SK-N-SH (cell line): ENCODE measurements around the gene DLAT. TPM values are rescaled to one million over a fixed set of nuclear protein-coding genes. Genes with fewer than 3 reads are reported as not detected.

Experiments used
- CTCF ChIA-PET: fragments of 300-600, 350-600 bp; formaldehyde crosslinking; extraction: SDS; loops from one replicate; lab custom pipeline; 2021; lab: Yijun Ruan, JAX
- POLR2A ChIA-PET: fragments of 350-600 bp; sonication (Branson Sonifier 250); formaldehyde crosslinking; extraction: SDS; loops from one replicate; lab custom pipeline; 2020; ENCODE audit warnings: antibody characterized with exemption, inconsistent platforms; lab: Yijun Ruan, JAX
- DNase-seq: peaks from one replicate; pipeline ENCODE4 v3.0.0; 2012
- H2AFZ ChIP-seq: fragments of 200-600 bp; sonication (generic); 2 replicates; pipeline ENCODE4 v1.8.1; 2016; ENCODE audit warnings: antibody characterized with exemption, mild to moderate bottlenecking, low read depth
- H3F3A ChIP-seq: fragments of 200-600 bp; sonication (generic); replicated peaks from 2 replicates; pipeline ENCODE3; 2016; ENCODE audit warnings: antibody characterized with exemption, mild to moderate bottlenecking; ENCODE audit not compliant: insufficient read depth
- H3K27ac ChIP-seq, 2 experiments: fragments of 200-500 bp in 1 of 2; fragments of 200-600 bp in 1 of 2; sonication (Bioruptor generic) in 1 of 2; sonication (generic), shearing (Covaris generic) in 1 of 2; 2 replicates each; pipeline versions ENCODE4 v1.5.1 to v1.6.1; 2014 to 2016; ENCODE audit warnings: low read depth in 2 of 2, inconsistent platforms in 1 of 2, low read length in 1 of 2, mild to moderate bottlenecking in 1 of 2, mixed read lengths in 1 of 2
- H3K27me3 ChIP-seq: fragments of 200-600 bp; sonication (generic), shearing (Covaris generic); 2 replicates; pipeline ENCODE4 v1.6.1; 2016; ENCODE audit warnings: mixed run types; ENCODE audit not compliant: insufficient read depth
- H3K36me3 ChIP-seq, 2 experiments: fragments of 200-500 bp in 1 of 2; fragments of 200-600 bp in 1 of 2; sonication (Bioruptor generic) in 1 of 2; sonication (generic) in 1 of 2; replicated peaks in 1 of 2; 2 replicates each; pipeline versions ENCODE3 to v1.5.1; 2014 to 2016; ENCODE audit warnings: low read length in 1 of 2, mild to moderate bottlenecking in 1 of 2; ENCODE audit not compliant: insufficient read depth in 2 of 2, control insufficient read depth in 1 of 2
- H3K4me1 ChIP-seq, 2 experiments: fragments of 200-500 bp in 1 of 2; fragments of 200-600 bp in 1 of 2; sonication (Bioruptor generic) in 1 of 2; sonication (generic), shearing (Covaris generic) in 1 of 2; 2 replicates each; pipeline versions ENCODE4 v1.5.1 to v1.6.1; 2014 to 2016; ENCODE audit warnings: low read depth in 1 of 2, low read length in 1 of 2, mixed run types in 1 of 2; ENCODE audit not compliant: insufficient read depth in 2 of 2, control insufficient read depth in 1 of 2
- H3K4me2 ChIP-seq: fragments of 200-600 bp; sonication (generic), shearing (Covaris generic); 2 replicates; pipeline ENCODE4 v1.6.1; 2017; ENCODE audit warnings: mixed run types
- H3K4me3 ChIP-seq, 2 experiments: fragments of 200-500 bp in 1 of 2; fragments of 200-600 bp in 1 of 2; sonication (Bioruptor generic) in 1 of 2; sonication (generic), shearing (Covaris generic) in 1 of 2; 2 replicates each; pipeline versions ENCODE4 v1.5.1 to v1.8.1; 2014 to 2016; ENCODE audit warnings: low read depth in 2 of 2, inconsistent platforms in 1 of 2, low read length in 1 of 2, mild to moderate bottlenecking in 1 of 2, mixed read lengths in 1 of 2, moderate library complexity in 1 of 2
- H3K79me2 ChIP-seq: fragments of 200-600 bp; sonication (generic); 2 replicates; pipeline ENCODE4 v1.8.1; 2017; ENCODE audit warnings: mild to moderate bottlenecking; ENCODE audit not compliant: insufficient read depth
- H3K9ac ChIP-seq: fragments of 200-600 bp; sonication (generic); 2 replicates; pipeline ENCODE4 v1.6.1; 2017; ENCODE audit warnings: mixed run types
- H3K9me2 ChIP-seq: fragments of 200-600 bp; sonication (generic); 2 replicates; pipeline ENCODE4 v1.6.1; 2017; ENCODE audit warnings: mixed run types
- H3K9me3 ChIP-seq: fragments of 200-600 bp; sonication (generic); 2 replicates; pipeline ENCODE4 v1.6.1; 2017; ENCODE audit warnings: mixed run types, mild to moderate bottlenecking, moderate library complexity
- H4K20me1 ChIP-seq: fragments of 200-600 bp; sonication (generic); 2 replicates; pipeline ENCODE4 v1.6.1; 2017; ENCODE audit warnings: mild to moderate bottlenecking, mixed run types; ENCODE audit not compliant: insufficient read depth
- ELF1 ChIP-seq: IDR thresholded peaks from 2 replicates; pipeline ENCODE4 v1.4.0; 2012
- EP300 ChIP-seq, 2 experiments: IDR thresholded peaks; 2 replicates each; pipeline versions ENCODE4 v1.4.0 to v1.6.1; 2012; ENCODE audit warnings: borderline replicate concordance in 1 of 2, low read depth in 1 of 2, low read length in 1 of 2
- EZH2phosphoT487 ChIP-seq: fragments of 200-600 bp; sonication (generic); IDR thresholded peaks from 2 replicates; pipeline ENCODE4 v1.6.1; 2017; ENCODE audit warnings: low read depth, mixed run types, mild to moderate bottlenecking, antibody characterized with exemption, moderate library complexity, borderline replicate concordance
- FOSL2 ChIP-seq: IDR thresholded peaks from 2 replicates; pipeline ENCODE4 v1.4.0; 2012; ENCODE audit warnings: low read depth, mild to moderate bottlenecking, moderate library complexity, borderline replicate concordance
- FOXJ3 ChIP-seq: sonication (generic); formaldehyde crosslinking; IDR thresholded peaks from 2 replicates; pipeline ENCODE4 v1.5.1; 2020; ENCODE audit warnings: mild to moderate bottlenecking, missing genetic modification reagents
- JUND ChIP-seq: IDR thresholded peaks from 2 replicates; pipeline ENCODE4 v1.4.0; 2012
- NRF1 ChIP-seq: IDR thresholded peaks from 2 replicates; pipeline ENCODE4 v1.6.1; 2012; ENCODE audit warnings: low read depth, mild to moderate bottlenecking, low read length
- PBX3 ChIP-seq: IDR thresholded peaks from 2 replicates; pipeline ENCODE4; 2012
- RAD21 ChIP-seq: IDR thresholded peaks from 2 replicates; pipeline ENCODE4 v1.6.1; 2012; ENCODE audit warnings: mild to moderate bottlenecking, low read length
- RCOR1 ChIP-seq: fragments of 150-350 bp; IDR thresholded peaks from 2 replicates; pipeline ENCODE4 v1.6.1; 2017; ENCODE audit warnings: antibody characterized with exemption, low read length
- RFX5 ChIP-seq: IDR thresholded peaks from 2 replicates; pipeline ENCODE4 v1.6.1; 2012; ENCODE audit warnings: mild to moderate bottlenecking, improper control_type of control experiment, low read length
- SMC3 ChIP-seq: IDR thresholded peaks from 2 replicates; pipeline ENCODE4 v1.6.1; 2012; ENCODE audit warnings: low read depth, low read length, improper control_type of control experiment
- YY1 ChIP-seq: IDR thresholded peaks from 2 replicates; pipeline ENCODE4 v1.4.0; 2012; ENCODE audit warnings: low read depth, mild to moderate bottlenecking
- ZBTB33 ChIP-seq: IDR thresholded peaks from 2 replicates; pipeline ENCODE4 v1.4.0; 2012; ENCODE audit warnings: low read depth, borderline replicate concordance
- WGBS: methylation state at CpG from one replicate; pipeline ENCODE4 v1.1.6; 2017; ENCODE audit warnings: low lambda C conversion rate; 5-methylcytosine and 5-hydroxymethylcytosine counted together
- polyA plus RNA-seq, 3 experiments: library from polyadenylated mRNA; depleted of rRNA; stranded (reverse); fragments of >200 nt; gene quantifications; 2 replicates each; pipeline ENCODE4 v1.2.3, GENCODE V29; 2012
- TF ChIP-seq, protein P1 (sequence below): fragments of 200-600 bp; sonication (generic); IDR thresholded peaks from 2 replicates; pipeline ENCODE4 v1.6.1; 2017; ENCODE audit warnings: antibody characterized with exemption, mild to moderate bottlenecking, moderate library complexity
- TF ChIP-seq, protein P2 (sequence below): IDR thresholded peaks from 2 replicates; pipeline ENCODE4 v1.4.0; 2012; ENCODE audit warnings: low read depth, borderline replicate concordance
- TF ChIP-seq, protein P3 (sequence below): IDR thresholded peaks from 2 replicates; pipeline ENCODE4 v1.6.1; 2012; ENCODE audit warnings: mild to moderate bottlenecking, low read depth, low read length, moderate library complexity

The DLAT gene
- polyA plus RNA-seq, 1 of the 3 experiments (the other 2 are of a cell fraction), result 14.4 TPM

DNA sequence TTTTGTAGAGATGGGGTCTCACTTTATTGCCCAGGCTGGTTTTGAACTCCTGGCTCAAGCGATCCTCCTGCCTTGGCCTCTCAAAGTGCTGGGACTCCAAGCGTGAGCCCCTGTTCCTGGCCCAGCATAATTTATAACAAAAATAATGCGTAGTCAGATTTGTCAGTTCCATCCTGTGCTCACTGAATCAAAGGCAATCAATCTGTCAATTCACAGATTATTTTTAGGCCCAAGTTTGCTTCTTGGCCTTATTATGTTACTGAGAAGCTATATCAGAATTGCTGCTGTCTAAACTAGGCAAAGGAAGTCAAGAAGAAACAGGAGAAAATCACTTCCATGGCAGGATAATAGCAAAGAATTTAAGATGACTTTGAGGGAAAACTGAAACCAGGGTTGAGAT is 8.7 kb downstream of the DLAT start:
- DNase-seq, result no peak

More for the DNA sequence above, 8.7 kb downstream of the DLAT start:
- Histone ChIP-seq H3K9me2 (no peaks in the 10 kb centered on the region), H3K4me1 (no peaks in the 10 kb centered on the region), H3K27me3 (no peaks in the 10 kb centered on the region), H3K4me2 (no peak overlapping the region), H4K20me1 (no peaks in the 10 kb centered on the region), H3K79me2 (no peaks in the 10 kb centered on the region), H2AFZ (no peak overlapping the region), H3K36me3 (peaks cover 47 to 56% of the 10 kb centered on the region in 2 experiments), H3K27ac (no peak overlapping the region), H3K9me3 (no peaks in the 10 kb centered on the region), H3K4me3 (no peak overlapping the region), H3K9ac (no peak overlapping the region), H3F3A (peaks cover 6% of the 10 kb centered on the region)
- CTCF ChIA-PET, result interaction anchor here (0.9 kb wide), 1 partner anchor 9 kb away, joined by 4 read pairs; no protein-coding TSS in a partner anchor
- TF ChIP-seq ELF1 (no peak), RCOR1 (no peak), PBX3 (no peak), RFX5 (no peak), FOXJ3 (no peak), ZBTB33 (no peak), JUND (no peak), SMC3 (no peak), EP300 (IDR thresholded peaks at IDR 0.05; ENCODE audit: borderline replicate concordance in 1 of 2, low read depth in 1 of 2, low read length in 1 of 2) (no peak), FOSL2 (no peak), NRF1 (no peak), EZH2phosphoT487 (no peak), RAD21 (no peak), YY1 (no peak)
- TF ChIP-seq, protein P1, sequence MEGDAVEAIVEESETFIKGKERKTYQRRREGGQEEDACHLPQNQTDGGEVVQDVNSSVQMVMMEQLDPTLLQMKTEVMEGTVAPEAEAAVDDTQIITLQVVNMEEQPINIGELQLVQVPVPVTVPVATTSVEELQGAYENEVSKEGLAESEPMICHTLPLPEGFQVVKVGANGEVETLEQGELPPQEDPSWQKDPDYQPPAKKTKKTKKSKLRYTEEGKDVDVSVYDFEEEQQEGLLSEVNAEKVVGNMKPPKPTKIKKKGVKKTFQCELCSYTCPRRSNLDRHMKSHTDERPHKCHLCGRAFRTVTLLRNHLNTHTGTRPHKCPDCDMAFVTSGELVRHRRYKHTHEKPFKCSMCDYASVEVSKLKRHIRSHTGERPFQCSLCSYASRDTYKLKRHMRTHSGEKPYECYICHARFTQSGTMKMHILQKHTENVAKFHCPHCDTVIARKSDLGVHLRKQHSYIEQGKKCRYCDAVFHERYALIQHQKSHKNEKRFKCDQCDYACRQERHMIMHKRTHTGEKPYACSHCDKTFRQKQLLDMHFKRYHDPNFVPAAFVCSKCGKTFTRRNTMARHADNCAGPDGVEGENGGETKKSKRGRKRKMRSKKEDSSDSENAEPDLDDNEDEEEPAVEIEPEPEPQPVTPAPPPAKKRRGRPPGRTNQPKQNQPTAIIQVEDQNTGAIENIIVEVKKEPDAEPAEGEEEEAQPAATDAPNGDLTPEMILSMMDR, result no peak
- TF ChIP-seq, protein P2, sequence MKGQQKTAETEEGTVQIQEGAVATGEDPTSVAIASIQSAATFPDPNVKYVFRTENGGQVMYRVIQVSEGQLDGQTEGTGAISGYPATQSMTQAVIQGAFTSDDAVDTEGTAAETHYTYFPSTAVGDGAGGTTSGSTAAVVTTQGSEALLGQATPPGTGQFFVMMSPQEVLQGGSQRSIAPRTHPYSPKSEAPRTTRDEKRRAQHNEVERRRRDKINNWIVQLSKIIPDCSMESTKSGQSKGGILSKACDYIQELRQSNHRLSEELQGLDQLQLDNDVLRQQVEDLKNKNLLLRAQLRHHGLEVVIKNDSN, result no peak
- TF ChIP-seq, protein P3, sequence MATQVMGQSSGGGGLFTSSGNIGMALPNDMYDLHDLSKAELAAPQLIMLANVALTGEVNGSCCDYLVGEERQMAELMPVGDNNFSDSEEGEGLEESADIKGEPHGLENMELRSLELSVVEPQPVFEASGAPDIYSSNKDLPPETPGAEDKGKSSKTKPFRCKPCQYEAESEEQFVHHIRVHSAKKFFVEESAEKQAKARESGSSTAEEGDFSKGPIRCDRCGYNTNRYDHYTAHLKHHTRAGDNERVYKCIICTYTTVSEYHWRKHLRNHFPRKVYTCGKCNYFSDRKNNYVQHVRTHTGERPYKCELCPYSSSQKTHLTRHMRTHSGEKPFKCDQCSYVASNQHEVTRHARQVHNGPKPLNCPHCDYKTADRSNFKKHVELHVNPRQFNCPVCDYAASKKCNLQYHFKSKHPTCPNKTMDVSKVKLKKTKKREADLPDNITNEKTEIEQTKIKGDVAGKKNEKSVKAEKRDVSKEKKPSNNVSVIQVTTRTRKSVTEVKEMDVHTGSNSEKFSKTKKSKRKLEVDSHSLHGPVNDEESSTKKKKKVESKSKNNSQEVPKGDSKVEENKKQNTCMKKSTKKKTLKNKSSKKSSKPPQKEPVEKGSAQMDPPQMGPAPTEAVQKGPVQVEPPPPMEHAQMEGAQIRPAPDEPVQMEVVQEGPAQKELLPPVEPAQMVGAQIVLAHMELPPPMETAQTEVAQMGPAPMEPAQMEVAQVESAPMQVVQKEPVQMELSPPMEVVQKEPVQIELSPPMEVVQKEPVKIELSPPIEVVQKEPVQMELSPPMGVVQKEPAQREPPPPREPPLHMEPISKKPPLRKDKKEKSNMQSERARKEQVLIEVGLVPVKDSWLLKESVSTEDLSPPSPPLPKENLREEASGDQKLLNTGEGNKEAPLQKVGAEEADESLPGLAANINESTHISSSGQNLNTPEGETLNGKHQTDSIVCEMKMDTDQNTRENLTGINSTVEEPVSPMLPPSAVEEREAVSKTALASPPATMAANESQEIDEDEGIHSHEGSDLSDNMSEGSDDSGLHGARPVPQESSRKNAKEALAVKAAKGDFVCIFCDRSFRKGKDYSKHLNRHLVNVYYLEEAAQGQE, result no peak
- POLR2A ChIA-PET, result no interaction called here
- WGBS, result 98% methylated on average over 3 of the region's 3 CpGs
